Muscle layer of duodenum (tissue), 2 donors: ENCODE data around the gene KCNJ15.

Experiments
- H3K27ac ChIP-seq: one replicate; pipeline ENCODE4 v1.7.0; 2013; ENCODE audit warnings: mild to moderate bottlenecking, low read length
- H3K27me3 ChIP-seq: one replicate; pipeline ENCODE4 v1.7.0; 2013; ENCODE audit warnings: low read depth, mild to moderate bottlenecking, control low read depth, low read length
- H3K36me3 ChIP-seq, 2 donors: one replicate each; pipeline ENCODE4 v1.7.0; 2013; ENCODE audit warnings: low read length in 2 of 2, control low read depth in 1 of 2, mild to moderate bottlenecking in 1 of 2; ENCODE audit not compliant: insufficient read depth in 2 of 2, control insufficient read depth in 1 of 2
- H3K4me1 ChIP-seq, 2 donors: one replicate each; pipeline ENCODE4 v1.7.0; 2013; ENCODE audit warnings: low read length in 2 of 2, mild to moderate bottlenecking in 2 of 2, control low read depth in 1 of 2, moderate library complexity in 1 of 2; ENCODE audit not compliant: insufficient read depth in 2 of 2, control insufficient read depth in 1 of 2
- H3K4me3 ChIP-seq, 2 donors: one replicate each; pipeline ENCODE4 v1.7.0; 2013; ENCODE audit warnings: low read length in 2 of 2, low read depth in 1 of 2, mild to moderate bottlenecking in 1 of 2
- H3K9me3 ChIP-seq, 2 donors: one replicate each; pipeline ENCODE4 v1.7.0; 2013; ENCODE audit warnings: low read length in 2 of 2, control low read depth in 1 of 2, mild to moderate bottlenecking in 1 of 2; ENCODE audit not compliant: control insufficient read depth in 1 of 2
- donor health status: healthy.

Gene KCNJ15

GRCh38 chr21:38256599-38257302 lies at the start of gene KCNJ15:
Gene KCNJ15 (plus strand): TSS chr21:38256991. CDS start chr21:38299262, 42,271 bp downstream.
- no peak within 1 kb of the TSS for H3K4me3 ChIP-seq
- no peaks in the 10 kb centered on the region for H3K4me1 ChIP-seq
- H3K9me3 ChIP-seq = no peaks in the 10 kb centered on the region
- no peaks in the 10 kb centered on the region for H3K27me3 ChIP-seq
- H3K27ac ChIP-seq = no peak within 1 kb of the TSS
- no peaks in the 10 kb centered on the region for H3K36me3 ChIP-seq

GRCh38 chr21:38208118-38208517 lies 48.7 kb upstream of the KCNJ15 start:
- Histone ChIP-seq H3K4me1 (no peaks in the 10 kb centered on the region), H3K4me3 (no peak overlapping the region), H3K27ac (no peak overlapping the region), H3K27me3 (no peaks in the 10 kb centered on the region), H3K9me3 (peaks cover 0 to 12% of the 10 kb centered on the region in 2 donors), H3K36me3 (no peaks in the 10 kb centered on the region)

GRCh38 chr21:38211321-38211720 lies 45.5 kb upstream of the KCNJ15 start:
- no peaks in the 10 kb centered on the region for H3K36me3 ChIP-seq
- peaks cover 0 to 12% of the 10 kb centered on the region in 2 donors for H3K9me3 ChIP-seq
- H3K27me3 ChIP-seq = no peaks in the 10 kb centered on the region
- H3K4me1 ChIP-seq = no peaks in the 10 kb centered on the region
- no peak overlapping the region for H3K4me3 ChIP-seq
- H3K27ac ChIP-seq = no peak overlapping the region

GRCh38 chr21:38212706-38213105 lies 44.1 kb upstream of the KCNJ15 start:
- H3K36me3 ChIP-seq = no peaks in the 10 kb centered on the region
- no peaks in the 10 kb centered on the region for H3K27me3 ChIP-seq
- H3K27ac ChIP-seq = no peak overlapping the region
- H3K4me3 ChIP-seq = no peak overlapping the region
- peaks cover 0 to 12% of the 10 kb centered on the region in 2 donors for H3K9me3 ChIP-seq
- no peaks in the 10 kb centered on the region for H3K4me1 ChIP-seq

- Histone ChIP-seq H3K4me1 (no peaks in the 10 kb centered on the region), H3K27ac (no peak overlapping the region), H3K27me3 (no peaks in the 10 kb centered on the region), H3K4me3 (no peak overlapping the region), H3K9me3 (peaks cover 11 to 16% of the 10 kb centered on the region in 2 donors), H3K36me3 (no peaks in the 10 kb centered on the region)
Measured at GRCh38 chr21:38219049-38219628, 37.7 kb upstream of the KCNJ15 start.

GRCh38 chr21:38220270-38220737 lies 36.5 kb upstream of the KCNJ15 start:
- no peaks in the 10 kb centered on the region for H3K27me3 ChIP-seq
- H3K4me1 ChIP-seq = no peaks in the 10 kb centered on the region
- peaks cover 16 to 18% of the 10 kb centered on the region in 2 donors for H3K9me3 ChIP-seq
- H3K27ac ChIP-seq = no peak overlapping the region
- H3K36me3 ChIP-seq = no peaks in the 10 kb centered on the region
- H3K4me3 ChIP-seq = no peak overlapping the region

GRCh38 chr21:38221594-38221993 lies 35.2 kb upstream of the KCNJ15 start:
- Histone ChIP-seq H3K4me3 (no peak overlapping the region), H3K27ac (no peak overlapping the region), H3K4me1 (no peaks in the 10 kb centered on the region), H3K36me3 (no peaks in the 10 kb centered on the region), H3K9me3 (peaks cover 16 to 18% of the 10 kb centered on the region in 2 donors), H3K27me3 (no peaks in the 10 kb centered on the region)

GRCh38 chr21:38223893-38224540 lies 32.8 kb upstream of the KCNJ15 start:
- Histone ChIP-seq H3K27ac (no peak overlapping the region), H3K4me3 (no peak overlapping the region), H3K9me3 (peaks cover 16 to 29% of the 10 kb centered on the region in 2 donors), H3K4me1 (no peaks in the 10 kb centered on the region), H3K36me3 (no peaks in the 10 kb centered on the region), H3K27me3 (no peaks in the 10 kb centered on the region)

GRCh38 chr21:38227401-38227800 lies 29.4 kb upstream of the KCNJ15 start:
- Histone ChIP-seq H3K27ac (no peak overlapping the region), H3K9me3 (peaks cover 16 to 35% of the 10 kb centered on the region in 2 donors), H3K4me1 (no peaks in the 10 kb centered on the region), H3K4me3 (no peak overlapping the region), H3K27me3 (no peaks in the 10 kb centered on the region), H3K36me3 (no peaks in the 10 kb centered on the region)

GRCh38 chr21:38228115-38228514 lies 28.7 kb upstream of the KCNJ15 start:
- Histone ChIP-seq H3K27me3 (no peaks in the 10 kb centered on the region), H3K4me1 (no peaks in the 10 kb centered on the region), H3K9me3 (peaks cover 12 to 30% of the 10 kb centered on the region in 2 donors), H3K4me3 (peak overlapping the region in 1 of 2 donors; percentile 13), H3K36me3 (no peaks in the 10 kb centered on the region), H3K27ac (no peak overlapping the region)

GRCh38 chr21:38228537-38228936 lies 28.3 kb upstream of the KCNJ15 start:
- Histone ChIP-seq H3K4me3 (no peak overlapping the region), H3K27ac (no peak overlapping the region), H3K4me1 (no peaks in the 10 kb centered on the region), H3K36me3 (no peaks in the 10 kb centered on the region), H3K27me3 (no peaks in the 10 kb centered on the region), H3K9me3 (peaks cover 8 to 26% of the 10 kb centered on the region in 2 donors)
